HepG2 (cell line): ENCODE measurements around the gene PAQR5. TPM values are rescaled to one million over a fixed set of nuclear protein-coding genes. Genes with fewer than 3 reads are reported as not detected.

ENCODE experiments used
- ATAC-seq: fragments of 200-7000 bp; cut with Tn5 transposase; 3 replicates; pipeline ENCODE4 v1.9.1; 2020; ENCODE audit warnings: mild to moderate bottlenecking, moderate library complexity
- BruUV-seq: library from RNA; stranded (reverse); fragments of 400-500 nt; replicated peaks from 2 replicates; lab custom pipeline; 2021; lab: Mats Ljungman, UMichigan
- CTCF ChIA-PET: fragments of 300-600 bp; formaldehyde crosslinking; extraction: SDS; loops from one replicate; lab custom pipeline; 2021; ENCODE audit warnings: low total read pairs, inconsistent platforms, low intra/inter-chr PET ratio; lab: Yijun Ruan, JAX
- POLR2A ChIA-PET: fragments of 350-600 bp; sonication (Branson Sonifier 250); formaldehyde crosslinking; loops from one replicate; lab custom pipeline; 2020; ENCODE audit warnings: antibody characterized with exemption, inconsistent platforms; lab: Yijun Ruan, JAX
- DNase-seq: peaks from one replicate; pipeline ENCODE4 v3.0.0-alpha.2; 2015; ENCODE audit warnings: low spot score
- FAIRE-seq: peaks from 3 replicates; lab custom pipeline; 2011; peaks lifted over from hg19 to GRCh38; lab: Jason Lieb, UNC
- H2AFZ ChIP-seq: one replicate; pipeline ENCODE4 v1.6.1; 2011; ENCODE audit warnings: low read length, inconsistent platforms
- H3K27ac ChIP-seq: fragments of 300-600 bp; 3 replicates; pipeline ENCODE4 v1.8.0; 2011; ENCODE audit warnings: mixed run types, mild to moderate bottlenecking, mixed read lengths, low read length, inconsistent platforms; ENCODE audit not compliant: insufficient read depth; ENCODE audit errors: extremely low read length
- H3K27me3 ChIP-seq, 2 experiments: fragments of 200-600 bp in 1 of 2; 2 replicates in 1 of 2; 3 replicates in 1 of 2; pipeline versions ENCODE4 v1.6.0 to v1.8.0; 2011; ENCODE audit warnings: low read length in 2 of 2, mild to moderate bottlenecking in 2 of 2, moderate library complexity in 2 of 2, inconsistent platforms in 1 of 2; ENCODE audit not compliant: insufficient read depth in 2 of 2, control insufficient read depth in 1 of 2
- H3K36me3 ChIP-seq, 2 experiments: fragments of 200-600 bp in 1 of 2; replicated peaks in 1 of 2; 2 replicates in 1 of 2; 3 replicates in 1 of 2; pipeline versions ENCODE4 v1.5.1 to v1.8.0; 2011; ENCODE audit warnings: low read length in 2 of 2, inconsistent platforms in 1 of 2; ENCODE audit not compliant: insufficient read depth in 2 of 2, control insufficient read depth in 1 of 2
- H3K4me1 ChIP-seq: 2 replicates; pipeline ENCODE4 v1.5.1; 2012; ENCODE audit warnings: low read length, inconsistent platforms; ENCODE audit not compliant: insufficient read depth
- H3K4me2 ChIP-seq: 2 replicates; pipeline ENCODE4 v1.6.0; 2011; ENCODE audit warnings: low read depth, low read length, inconsistent platforms
- H3K4me3 ChIP-seq, 3 experiments: fragments of 200-600 bp in 1 of 3; sonication (generic), shearing (Covaris generic) in 1 of 3; replicated peaks in 1 of 3; 2 replicates each; pipeline ENCODE4 v1.5.1; 2011 to 2016; ENCODE audit warnings: low read length in 3 of 3, inconsistent platforms in 2 of 3, low read depth in 2 of 3, mild to moderate bottlenecking in 2 of 3, control low read depth in 1 of 3, mixed read lengths in 1 of 3; ENCODE audit not compliant: insufficient read depth in 1 of 3
- H3K79me2 ChIP-seq: one replicate; pipeline ENCODE4 v1.6.1; 2011; ENCODE audit warnings: low read length, inconsistent platforms; ENCODE audit not compliant: insufficient read depth
- H3K9ac ChIP-seq: 2 replicates; pipeline ENCODE4 v1.6.0; 2011; ENCODE audit warnings: mild to moderate bottlenecking, low read depth, low read length, inconsistent platforms; ENCODE audit not compliant: insufficient read depth
- H3K9me3 ChIP-seq: 2 replicates; pipeline ENCODE4 v1.5.1; 2012; ENCODE audit warnings: mild to moderate bottlenecking, low read length
- H4K20me1 ChIP-seq: 2 replicates; pipeline ENCODE4 v1.6.0; 2011; ENCODE audit warnings: inconsistent platforms, mild to moderate bottlenecking, low read length, moderate library complexity; ENCODE audit not compliant: insufficient read depth
- CBX5 ChIP-seq: sonication (generic); formaldehyde crosslinking; IDR thresholded peaks from 2 replicates; pipeline ENCODE4 v1.4.0; 2020; ENCODE audit warnings: missing genetic modification reagents, borderline replicate concordance
- FOXA1 ChIP-seq, 2 experiments: fragments of 450-650 bp in 1 of 2; sonication (generic) in 1 of 2; formaldehyde crosslinking in 1 of 2; IDR thresholded peaks; 2 replicates each; pipeline versions ENCODE4 v1.4.0 to v1.6.1; 2016 to 2020; ENCODE audit warnings: missing genetic modification reagents in 1 of 2
- GTF3A ChIP-seq: sonication (generic); formaldehyde crosslinking; conservative IDR thresholded peaks from 2 replicates; pipeline ENCODE4 v1.4.0; 2020; ENCODE audit warnings: mild to moderate bottlenecking, missing genetic modification reagents
- HNRNPL ChIP-seq: fragments of 200-400 bp; formaldehyde crosslinking; IDR thresholded peaks from 2 replicates; pipeline ENCODE4 v1.6.1; 2017; ENCODE audit warnings: mild to moderate bottlenecking, low read depth, low read length
- KMT2B ChIP-seq: IDR thresholded peaks from 2 replicates; pipeline ENCODE4 v1.6.1; 2016; ENCODE audit warnings: missing genetic modification reagents, missing compliant biosample characterization
- PITX1 ChIP-seq: sonication (generic); formaldehyde crosslinking; IDR thresholded peaks from 2 replicates; pipeline ENCODE4 v1.5.1; 2020; ENCODE audit warnings: mild to moderate bottlenecking, missing genetic modification reagents
- POLR2AphosphoS2 ChIP-seq: IDR thresholded peaks from 2 replicates; pipeline ENCODE4 v1.6.1; 2011; ENCODE audit warnings: low read depth, low read length, improper control_type of control experiment
- THAP9 ChIP-seq: sonication (generic); formaldehyde crosslinking; IDR thresholded peaks from 2 replicates; pipeline ENCODE4; 2020; ENCODE audit warnings: missing genetic modification reagents, mild to moderate bottlenecking, borderline replicate concordance
- TSC22D2 ChIP-seq: sonication (generic); formaldehyde crosslinking; IDR thresholded peaks from 2 replicates; pipeline ENCODE4 v1.5.1; 2020; ENCODE audit warnings: missing genetic modification reagents, mild to moderate bottlenecking, borderline replicate concordance
- ZC3H4 ChIP-seq: sonication (generic); formaldehyde crosslinking; IDR thresholded peaks from 2 replicates; pipeline ENCODE4 v1.4.0; 2020; ENCODE audit warnings: missing genetic modification reagents, borderline replicate concordance
- ZFP82 ChIP-seq: sonication (generic); formaldehyde crosslinking; IDR thresholded peaks from 2 replicates; pipeline ENCODE4 v1.5.1; 2020; ENCODE audit warnings: mild to moderate bottlenecking, missing genetic modification reagents, borderline replicate concordance
- ZNF292 ChIP-seq: sonication (generic); formaldehyde crosslinking; IDR thresholded peaks from 2 replicates; pipeline ENCODE4 v1.8.1; 2022; ENCODE audit warnings: mild to moderate bottlenecking, low read depth, missing genetic modification reagents, borderline replicate concordance
- ZNF598 ChIP-seq: sonication (generic); formaldehyde crosslinking; IDR thresholded peaks from 2 replicates; pipeline ENCODE4 v1.5.1; 2020; ENCODE audit warnings: mild to moderate bottlenecking, missing genetic modification reagents, borderline replicate concordance
- ZNF775 ChIP-seq: sonication (generic); formaldehyde crosslinking; IDR thresholded peaks from 2 replicates; pipeline ENCODE4 v1.4.0; 2020; ENCODE audit warnings: missing genetic modification reagents, mild to moderate bottlenecking, moderate library complexity, borderline replicate concordance
- WGBS: methylation state at CpG from one replicate; pipeline ENCODE4 v1.1.6; 2017; ENCODE audit warnings: low lambda C conversion rate; 5-methylcytosine and 5-hydroxymethylcytosine counted together
- in situ Hi-C: cut with HindIII; loops from 2 replicates; pipeline ENCODE4 v1.10.0; 2017; ENCODE audit warnings: low pct_unique_long_range_greater_than_20kb; ENCODE audit not compliant: extremely low pct_ligation_motif_present
- intact Hi-C: fragments of 100-400 bp; cut with micrococcal nuclease; formaldehyde crosslinking; loops from one replicate; pipeline ENCODE4 v1.10.0; 2022; ENCODE audit not compliant: unreplicated experiment
- polyA plus RNA-seq, 8 experiments: library from polyadenylated mRNA; depleted of rRNA in 3 of 8; stranded (reverse) in 7 of 8; unstranded in 1 of 8; fragments of >200 nt; fragmentation: Illumina TruSeq in 4 of 8; extraction: Trizol in 4 of 8; gene quantifications; 2 replicates each; pipeline versions ENCODE4 v1.2.1 to v1.2.3, GENCODE V29; 2011 to 2016; ENCODE audit warnings: low read depth in 4 of 8, missing spikeins in 1 of 8, mixed read lengths in 1 of 8; ENCODE audit not compliant: insufficient read depth in 1 of 8
- total RNA-seq, 5 experiments: library from RNA; depleted of rRNA; stranded (reverse); fragments of >200 nt; fragmentation: Illumina TruSeq; extraction: Trizol; gene quantifications; 2 replicates each; pipeline ENCODE4 v1.2.3, GENCODE V29; 2016; ENCODE audit warnings: low read depth in 1 of 5
- TF ChIP-seq, protein P1 (sequence below): sonication (generic); formaldehyde crosslinking; IDR thresholded peaks from 2 replicates; pipeline ENCODE4 v1.4.0; 2020; ENCODE audit warnings: low read depth, missing genetic modification reagents

Gene PAQR5
- total and polyA plus RNA-seq, 2 of the 13 experiments (the other 11 are each of a cell fraction or from before 2014, with no cell fraction given): 0.53 to 1.3 TPM

DNA sequence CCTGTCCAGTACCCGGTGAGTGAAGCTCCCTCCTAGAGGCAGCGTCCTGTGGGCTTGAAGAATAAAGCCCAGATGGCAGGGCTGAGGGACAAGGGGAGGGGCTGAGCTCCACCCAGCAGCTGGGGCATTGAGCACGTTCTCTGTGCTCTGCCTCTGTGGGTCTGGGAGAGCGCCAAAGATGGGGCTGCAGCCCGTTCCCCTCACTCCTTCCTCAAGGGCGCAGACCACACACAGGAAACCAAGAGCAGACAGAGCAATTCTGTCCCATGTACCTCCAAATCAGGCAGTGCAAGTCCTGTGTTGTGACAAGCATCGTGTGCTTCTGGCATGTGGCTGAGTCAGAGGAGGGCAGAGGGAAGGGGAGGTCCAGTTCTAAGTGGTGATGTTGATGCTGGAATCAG lies 99.8 kb downstream of the PAQR5 start (continued):
- TF ChIP-seq ZNF598 (CRISPR knock-in tag) (no peak), KMT2B (no peak), ZFP82 (CRISPR knock-in tag) (no peak), ZNF292 (CRISPR knock-in tag) (no peak)

GRCh38 chr15:69400850-69401249 lies 102.1 kb downstream of the PAQR5 start:
- Histone ChIP-seq H3K27me3 (peaks cover 2 to 6% of the 10 kb centered on the region in 2 experiments; a peak in 2 of 5 replicates), H3K9me3 (no peaks in the 10 kb centered on the region), H3K4me1 (no peaks in the 10 kb centered on the region), H3K36me3 (no peaks in the 10 kb centered on the region), H3K4me3 (no peak overlapping the region), H3K4me2 (no peak overlapping the region), H3K9ac (no peak overlapping the region), H3K27ac (no peak overlapping the region), H4K20me1 (no peaks in the 10 kb centered on the region), H2AFZ (no peak overlapping the region)
- POLR2A ChIA-PET: no interaction called here
- in situ Hi-C loops (no loop called here), intact Hi-C loops (no loop called here)
- no peak for ATAC-seq
- 38% methylated on average over 4 of the region's 6 CpGs for WGBS
- no peak for DNase-seq
- BruUV-seq: no TSS peak
- CTCF ChIA-PET: no interaction called here
- FAIRE-seq: no peak
- TF ChIP-seq HNRNPL: no peak
- TF ChIP-seq ZC3H4 (CRISPR knock-in tag): no peak
- TF ChIP-seq, protein P1, sequence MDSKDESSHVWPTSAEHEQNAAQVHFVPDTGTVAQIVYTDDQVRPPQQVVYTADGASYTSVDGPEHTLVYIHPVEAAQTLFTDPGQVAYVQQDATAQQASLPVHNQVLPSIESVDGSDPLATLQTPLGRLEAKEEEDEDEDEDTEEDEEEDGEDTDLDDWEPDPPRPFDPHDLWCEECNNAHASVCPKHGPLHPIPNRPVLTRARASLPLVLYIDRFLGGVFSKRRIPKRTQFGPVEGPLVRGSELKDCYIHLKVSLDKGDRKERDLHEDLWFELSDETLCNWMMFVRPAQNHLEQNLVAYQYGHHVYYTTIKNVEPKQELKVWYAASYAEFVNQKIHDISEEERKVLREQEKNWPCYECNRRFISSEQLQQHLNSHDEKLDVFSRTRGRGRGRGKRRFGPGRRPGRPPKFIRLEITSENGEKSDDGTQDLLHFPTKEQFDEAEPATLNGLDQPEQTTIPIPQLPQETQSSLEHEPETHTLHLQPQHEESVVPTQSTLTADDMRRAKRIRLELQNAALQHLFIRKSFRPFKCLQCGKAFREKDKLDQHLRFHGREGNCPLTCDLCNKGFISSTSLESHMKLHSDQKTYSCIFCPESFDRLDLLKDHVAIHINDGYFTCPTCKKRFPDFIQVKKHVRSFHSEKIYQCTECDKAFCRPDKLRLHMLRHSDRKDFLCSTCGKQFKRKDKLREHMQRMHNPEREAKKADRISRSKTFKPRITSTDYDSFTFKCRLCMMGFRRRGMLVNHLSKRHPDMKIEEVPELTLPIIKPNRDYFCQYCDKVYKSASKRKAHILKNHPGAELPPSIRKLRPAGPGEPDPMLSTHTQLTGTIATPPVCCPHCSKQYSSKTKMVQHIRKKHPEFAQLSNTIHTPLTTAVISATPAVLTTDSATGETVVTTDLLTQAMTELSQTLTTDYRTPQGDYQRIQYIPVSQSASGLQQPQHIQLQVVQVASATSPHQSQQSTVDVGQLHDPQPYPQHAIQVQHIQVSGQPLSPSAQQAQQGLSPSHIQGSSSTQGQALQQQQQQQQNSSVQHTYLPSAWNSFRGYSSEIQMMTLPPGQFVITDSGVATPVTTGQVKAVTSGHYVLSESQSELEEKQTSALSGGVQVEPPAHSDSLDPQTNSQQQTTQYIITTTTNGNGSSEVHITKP (CRISPR knock-in tag): no peak
- TF ChIP-seq THAP9 (CRISPR knock-in tag): no peak
- TF ChIP-seq GTF3A (CRISPR knock-in tag): no peak
- no peak for TF ChIP-seq FOXA1 (IDR thresholded peaks at IDR 0.05)
- TF ChIP-seq FOXA1 (CRISPR knock-in tag; IDR thresholded peaks at IDR 0.05): no peak
- no peak for TF ChIP-seq POLR2AphosphoS2
- TF ChIP-seq PITX1 (CRISPR knock-in tag): no peak
- no peak for TF ChIP-seq CBX5
- no peak for TF ChIP-seq ZNF775 (CRISPR knock-in tag)
- TF ChIP-seq TSC22D2 (CRISPR knock-in tag): no peak
- TF ChIP-seq, all 625 proteins: peak for 0
- H3K79me2 ChIP-seq: no peaks in the 10 kb centered on the region
